HG02798 (cell line): ENCODE results near the gene PABPC1L.
A peak's percentile ranks its signal among the peaks of the same experiment; 100 is the strongest.
"Not testable (repeated sequence)": the region's sequence is repeated elsewhere in the genome, so short reads cannot be mapped to it uniquely, and the experiment has no call there.

Source experiments
- ATAC-seq: cut with Tn5 transposase; IDR thresholded peaks from one replicate; pipeline ENCODE4 v1.9.1; 2021; ENCODE audit warnings: mild to moderate bottlenecking; ENCODE audit not compliant: unreplicated experiment, poor library complexity

The PABPC1L gene

DNA sequence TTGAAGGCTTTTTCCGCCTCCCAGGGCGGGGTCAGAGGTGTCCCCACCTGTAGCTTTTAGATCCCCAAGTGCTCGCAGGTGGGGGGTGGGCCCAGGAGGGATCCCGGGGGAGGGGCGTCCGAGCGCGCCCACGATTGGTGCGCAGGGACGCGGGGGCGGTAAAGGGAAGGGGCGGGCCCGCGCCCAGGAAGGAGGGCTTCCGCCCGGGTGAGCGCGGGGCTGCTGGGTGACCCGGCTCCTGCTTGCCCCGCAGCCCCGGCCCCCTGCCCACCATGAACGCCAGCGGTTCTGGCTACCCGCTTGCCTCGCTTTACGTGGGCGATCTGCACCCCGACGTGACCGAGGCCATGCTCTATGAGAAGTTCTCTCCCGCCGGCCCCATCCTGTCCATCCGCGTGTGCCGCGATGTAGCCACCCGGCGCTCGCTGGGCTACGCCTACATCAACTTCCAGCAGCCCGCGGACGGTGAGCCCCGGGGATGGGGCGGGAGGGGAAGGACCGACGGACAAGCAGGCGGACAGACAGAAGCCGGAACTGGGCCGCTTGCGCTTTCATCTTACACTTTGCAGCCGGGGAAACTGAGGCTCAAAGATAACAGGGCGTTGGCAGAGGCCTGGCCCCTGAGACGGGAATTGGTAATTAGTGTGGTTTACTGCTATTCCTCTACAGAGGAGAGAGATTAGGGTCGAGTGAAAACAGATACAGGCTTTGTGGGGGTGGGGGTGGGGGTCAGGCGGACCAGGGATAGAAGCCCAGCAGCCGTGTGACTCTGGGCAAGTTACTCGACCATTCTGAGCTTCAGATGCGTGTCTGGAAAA lies at the start of gene PABPC1L:
Gene PABPC1L (plus strand): TSS at position 189 of the 818 bp plus-strand sequence. CDS start 84 bp downstream, at position 273.
- ATAC-seq: peak; percentile 95

- no peak for ATAC-seq
Observed at GRCh38 chr20:44861531-44862006, 48.3 kb upstream of the PABPC1L start.

DNA sequence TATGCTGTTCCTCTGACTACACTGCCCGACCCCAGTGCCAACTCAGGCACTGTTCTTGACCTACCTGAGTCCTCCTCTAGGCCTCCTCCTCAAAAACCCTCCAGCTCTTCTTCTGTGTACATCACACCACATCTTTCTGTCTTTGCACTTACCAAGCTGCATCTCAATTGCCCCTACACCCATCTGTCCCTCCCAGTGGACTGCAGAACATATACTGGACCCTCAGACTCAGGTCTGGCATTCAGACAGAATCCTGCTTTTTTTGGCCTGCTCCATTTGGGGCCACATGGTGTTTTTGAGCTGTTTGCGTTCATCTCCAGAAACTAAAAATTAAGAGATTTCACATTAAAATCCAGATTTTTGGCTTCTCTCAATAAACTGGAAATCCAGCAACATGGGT lies 47.6 kb upstream of the PABPC1L start:
- no peak for ATAC-seq

DNA sequence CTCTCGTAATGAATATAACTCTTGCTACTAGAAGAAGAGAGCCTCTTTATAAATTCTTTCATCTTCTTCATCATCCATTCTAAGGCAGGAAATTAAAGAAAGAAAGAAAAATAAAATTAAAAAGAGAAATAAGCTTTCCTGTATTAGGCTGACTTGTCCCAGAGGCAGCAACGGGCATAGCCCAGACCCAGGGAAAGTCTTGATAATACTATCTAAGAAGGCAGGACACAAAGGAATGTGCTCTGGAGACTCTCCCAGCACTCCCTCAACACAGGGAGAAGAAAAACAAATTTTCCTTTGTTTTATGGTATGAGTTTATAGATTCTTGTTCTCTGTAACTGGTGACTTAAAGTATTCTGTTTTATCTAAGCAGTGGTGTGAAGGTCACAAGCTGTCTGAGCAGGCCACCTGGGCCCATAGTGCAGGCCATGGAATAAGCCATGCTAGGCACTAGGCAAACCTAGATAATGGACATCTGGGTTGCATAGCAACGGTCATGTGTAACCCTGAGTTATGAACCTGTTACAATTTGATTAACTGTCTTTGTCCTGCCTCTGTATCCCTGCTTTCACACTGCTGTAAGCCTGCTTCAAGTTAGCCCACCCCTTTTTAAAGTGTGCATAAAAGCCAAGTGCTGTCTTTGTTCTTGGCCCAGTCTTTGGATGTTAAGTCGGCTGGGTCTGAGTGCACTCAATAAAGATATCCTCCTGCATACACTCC lies 46.3 kb upstream of the PABPC1L start:
- not testable (repeated sequence) for ATAC-seq

GRCh38 chr20:44864493-44864892 lies 45.4 kb upstream of the PABPC1L start:
- ATAC-seq: not testable (repeated sequence)

- ATAC-seq: no peak
Observed at GRCh38 chr20:44866703-44867335, 43.0 kb upstream of the PABPC1L start.

DNA sequence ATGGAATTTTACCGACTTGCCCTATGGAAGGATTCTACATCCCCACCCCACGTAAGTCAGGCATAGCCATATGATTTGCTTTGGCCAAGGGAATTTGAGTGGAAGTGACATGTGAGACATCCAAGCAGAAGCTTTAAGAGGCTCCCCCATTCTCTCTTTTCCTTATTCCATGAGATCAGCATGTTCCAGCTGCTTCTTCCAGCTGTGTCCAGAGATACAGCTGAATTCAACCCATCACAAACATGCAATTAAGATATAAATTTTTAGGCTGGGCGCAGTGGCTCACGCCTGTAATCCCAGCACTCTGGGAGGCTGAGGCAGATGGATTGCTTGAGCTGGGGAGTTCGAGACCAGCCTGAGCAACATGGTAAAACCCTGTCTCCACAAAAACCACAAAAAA lies 40.4 kb upstream of the PABPC1L start:
- ATAC-seq: no peak

DNA sequence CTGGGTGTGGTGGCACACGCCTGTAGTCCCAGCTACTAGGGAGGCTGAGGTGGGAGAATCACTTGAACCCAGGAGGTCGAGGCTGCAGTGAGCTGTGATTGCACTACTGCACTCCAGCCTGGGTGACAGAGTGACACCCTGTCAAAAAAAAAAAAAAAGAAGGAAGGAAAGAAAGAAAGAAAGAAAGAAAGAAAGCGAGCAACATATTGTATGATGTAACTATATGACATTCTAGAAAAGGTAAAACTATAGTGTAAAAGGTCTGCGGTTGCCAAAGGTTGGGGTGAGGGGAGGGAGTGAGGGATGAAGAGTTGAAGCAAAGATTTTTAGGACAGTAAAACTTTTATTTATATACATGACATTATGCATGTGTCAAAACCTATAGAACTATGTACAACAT lies 27.5 kb upstream of the PABPC1L start:
- ATAC-seq: not testable (repeated sequence)

DNA sequence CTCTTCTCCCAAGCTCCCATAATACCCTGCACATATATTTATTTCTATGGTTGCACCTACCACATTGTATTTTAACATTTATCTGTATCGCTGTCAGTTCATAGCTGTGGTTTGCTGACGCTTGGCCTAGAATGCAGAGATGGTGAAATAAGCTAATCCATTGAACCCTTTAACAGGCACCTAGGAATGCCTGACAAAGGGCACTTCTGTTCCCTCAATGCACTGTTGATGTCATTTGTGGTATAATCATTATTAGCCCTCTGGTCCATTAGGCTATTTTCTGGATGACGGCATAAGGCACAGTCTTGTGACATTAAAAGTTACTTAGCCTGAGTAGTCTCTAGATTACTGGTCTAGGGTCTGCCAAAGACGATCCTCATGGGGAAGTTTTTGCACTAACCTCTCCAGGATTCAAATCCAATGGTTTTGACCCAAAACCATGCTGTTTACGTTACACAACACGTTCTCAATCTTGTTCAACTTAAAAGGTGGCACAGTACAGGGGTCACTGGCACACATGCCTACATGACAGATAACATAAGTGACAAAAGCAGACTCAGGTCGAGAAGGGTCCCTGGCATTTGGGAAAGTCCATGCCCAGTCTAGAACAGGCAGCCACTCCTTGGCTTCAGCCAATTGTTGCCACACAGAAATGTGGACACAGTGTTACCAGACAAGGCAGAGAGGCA lies 26.5 kb upstream of the PABPC1L start:
- ATAC-seq: no peak

DNA sequence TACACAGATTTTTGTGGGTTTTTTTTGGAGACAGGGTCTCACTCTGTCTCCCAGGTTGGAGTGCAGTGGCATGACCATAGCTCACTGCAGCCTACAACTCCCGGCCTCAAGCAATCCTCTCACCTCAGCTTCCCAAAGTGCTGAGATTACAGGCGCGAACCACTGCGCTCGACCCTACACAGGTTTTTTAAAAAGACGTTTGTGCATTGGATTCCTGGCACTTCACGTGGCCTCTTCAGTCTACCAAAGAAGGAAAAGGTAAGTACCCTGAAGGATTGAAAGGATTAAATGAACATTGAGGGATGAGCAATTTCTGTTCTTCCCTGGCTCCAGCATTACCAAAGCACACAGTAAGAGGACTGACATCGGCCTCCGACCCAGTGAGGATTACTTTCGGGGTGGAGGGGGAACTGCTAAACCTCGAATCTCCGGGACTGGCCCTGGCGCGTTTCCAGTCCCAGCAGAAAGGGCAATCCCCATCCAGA lies 24.9 kb upstream of the PABPC1L start:
- ATAC-seq: no peak

DNA sequence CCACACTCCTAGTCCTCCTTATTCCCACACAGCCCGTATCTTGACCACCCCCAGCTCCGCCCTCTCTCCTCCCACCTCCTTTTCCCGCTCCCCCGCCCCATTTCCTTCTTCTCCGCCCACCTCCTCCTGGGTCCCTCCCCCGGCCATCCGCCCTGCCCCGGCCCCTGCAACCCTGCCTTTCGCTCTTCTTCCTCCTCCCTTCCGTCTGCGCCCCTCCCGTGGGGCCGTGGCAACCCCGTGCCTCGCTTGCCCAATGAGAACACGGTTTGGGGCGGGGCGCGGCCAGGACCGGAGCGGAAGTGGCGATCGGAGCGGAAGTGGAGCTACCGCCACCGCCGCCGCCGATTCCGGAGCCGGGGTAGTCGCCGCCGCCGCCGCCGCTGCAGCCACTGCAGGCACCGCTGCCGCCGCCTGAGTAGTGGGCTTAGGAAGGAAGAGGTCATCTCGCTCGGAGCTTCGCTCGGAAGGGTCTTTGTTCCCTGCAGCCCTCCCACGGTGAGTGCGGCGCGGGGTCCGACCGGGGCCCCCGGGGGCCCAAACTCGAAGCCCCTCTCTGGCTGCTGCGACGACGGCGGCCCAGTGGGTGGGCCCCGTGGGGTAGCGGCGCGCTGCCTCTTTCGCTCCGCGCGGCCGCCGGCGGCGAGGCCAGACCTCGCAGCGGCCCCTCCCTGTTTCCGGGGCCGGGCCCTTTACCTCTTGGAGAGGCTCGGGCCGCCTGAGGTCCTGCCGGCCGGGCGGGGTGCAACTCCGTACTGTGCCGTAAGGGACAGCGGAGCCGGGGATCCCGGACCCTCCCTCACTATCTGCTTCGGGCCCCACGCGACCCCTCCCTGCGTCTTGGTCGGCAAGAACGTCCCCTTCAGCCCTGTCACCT lies 24.2 kb upstream of the PABPC1L start, which contains the start of gene YWHAB:
Gene YWHAB (plus strand): TSS at position 314 of the 874 bp plus-strand sequence. CDS start 15,829 bp downstream, outside the sequence.
- peak; percentile 98 for ATAC-seq

DNA sequence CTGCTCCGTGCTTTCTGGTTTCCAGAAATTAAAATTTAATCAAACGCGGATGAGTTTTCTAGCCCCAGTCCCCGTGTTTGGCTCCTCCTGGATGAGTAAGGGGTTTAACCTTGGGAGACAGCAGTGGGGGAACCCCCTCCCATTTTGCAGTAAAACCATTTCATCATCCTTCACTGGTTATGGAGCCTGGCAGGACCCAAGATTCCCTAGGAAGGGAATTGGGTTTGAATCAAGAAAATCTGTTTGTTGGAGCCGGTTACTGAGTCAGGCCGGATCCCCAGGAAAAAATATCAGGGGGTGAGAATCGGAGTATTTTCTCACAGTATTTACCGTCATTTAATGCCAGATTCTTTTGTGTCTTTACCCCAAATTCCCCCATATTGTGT lies 23.6 kb upstream of the PABPC1L start:
- no peak for ATAC-seq

GRCh38 chr20:44886828-44887227 lies 23.0 kb upstream of the PABPC1L start:
- ATAC-seq: no peak

- no peak for ATAC-seq
Observed at GRCh38 chr20:44887466-44887865, 22.4 kb upstream of the PABPC1L start.

DNA sequence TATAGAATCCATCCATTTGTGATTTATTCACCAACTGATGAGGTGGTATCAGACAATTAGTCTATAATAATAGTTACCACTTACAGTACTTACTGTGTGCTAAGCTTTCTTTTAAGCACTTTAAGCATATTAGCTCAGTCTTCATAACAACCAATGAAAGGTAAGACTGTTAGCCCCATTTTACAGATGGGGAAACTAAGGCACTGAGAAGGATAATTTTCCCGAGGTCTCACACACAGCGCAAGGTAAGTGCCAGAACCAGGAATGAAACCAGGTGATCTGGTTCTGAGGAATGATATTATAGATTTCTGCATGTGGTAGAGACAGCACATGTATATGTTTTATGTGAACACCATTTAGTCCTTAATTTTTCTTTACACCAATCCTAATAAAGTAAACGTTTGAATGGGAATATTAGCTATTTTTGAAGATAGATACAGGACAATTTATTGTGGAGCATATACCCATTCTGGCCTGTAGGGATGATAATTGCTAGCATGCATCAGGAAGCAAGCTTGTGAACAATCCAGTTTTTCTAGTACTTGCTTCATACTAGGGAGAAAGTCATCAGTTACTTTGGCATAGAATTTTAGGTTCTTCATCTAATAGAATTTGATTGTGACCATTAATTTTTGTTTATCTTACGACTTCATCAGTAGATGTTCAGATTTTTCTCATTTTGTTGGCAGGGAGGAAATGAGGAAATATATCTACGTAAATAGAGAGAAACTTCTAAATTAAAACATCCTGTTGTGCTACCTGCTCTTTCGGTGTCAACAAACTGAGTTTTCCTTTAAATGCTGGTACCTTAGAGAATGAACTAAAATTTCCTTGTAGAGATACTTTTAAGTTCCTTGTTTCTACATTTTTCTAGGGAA lies 21.4 kb upstream of the PABPC1L start:
- no peak for ATAC-seq

GRCh38 chr20:44891826-44892225 lies 18.0 kb upstream of the PABPC1L start:
- ATAC-seq: no peak

- no peak for ATAC-seq
Observed at GRCh38 chr20:44894959-44895358, 14.9 kb upstream of the PABPC1L start.

GRCh38 chr20:44896583-44896982 lies 13.3 kb upstream of the PABPC1L start:
- ATAC-seq: no peak
